Activated CD8-positive, alpha-beta memory T cell treated with anti-CD3 and anti-CD28 coated beads, Interleukin-2, amount 50 U/mL, for 1 hour (primary cell): ENCODE results near the gene GRK6.

ENCODE experiments used
- DNase-seq: peaks from one replicate; pipeline ENCODE4 v3.0.0-alpha.2; 2020; ENCODE audit errors: extremely low read depth

Gene GRK6

GRCh38 chr5:177439518-177440053 is 13.1 kb downstream of the GRK6 start:
- no peak for DNase-seq

DNA sequence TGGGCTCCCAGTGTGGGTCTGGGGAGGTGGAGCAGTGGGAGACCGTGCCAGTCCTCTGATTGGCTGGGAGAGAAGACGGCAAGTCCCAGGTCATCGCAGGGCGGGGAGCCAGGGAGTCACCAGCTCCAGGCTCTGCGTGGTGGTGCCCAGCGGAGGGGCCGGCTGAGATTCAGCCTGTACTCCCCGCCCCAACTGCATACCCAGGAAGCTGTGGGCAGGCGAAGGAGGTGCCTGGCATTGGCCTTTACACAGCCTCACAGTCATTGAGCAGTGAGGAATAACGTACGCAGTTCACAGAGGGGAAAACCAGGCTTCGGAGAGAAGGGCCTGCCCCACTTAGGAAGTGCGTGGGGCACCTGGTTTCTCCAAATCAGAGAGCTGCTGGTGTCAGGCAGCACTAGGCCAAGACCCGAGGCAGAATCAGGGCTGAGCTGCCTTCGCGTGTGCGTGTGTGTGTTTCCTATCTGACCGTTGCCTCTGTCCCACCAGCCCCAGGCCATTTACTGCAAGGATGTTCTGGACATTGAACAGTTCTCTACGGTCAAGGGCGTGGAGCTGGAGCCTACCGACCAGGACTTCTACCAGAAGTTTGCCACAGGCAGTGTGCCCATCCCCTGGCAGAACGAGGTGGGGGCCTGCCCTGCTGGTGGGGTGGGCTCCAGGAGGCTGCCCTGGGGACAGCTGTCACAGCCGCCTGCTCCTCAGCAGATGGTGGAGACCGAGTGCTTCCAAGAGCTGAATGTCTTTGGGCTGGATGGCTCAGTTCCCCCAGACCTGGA is 13.9 kb downstream of the GRK6 start:
- no peak for DNase-seq

DNA sequence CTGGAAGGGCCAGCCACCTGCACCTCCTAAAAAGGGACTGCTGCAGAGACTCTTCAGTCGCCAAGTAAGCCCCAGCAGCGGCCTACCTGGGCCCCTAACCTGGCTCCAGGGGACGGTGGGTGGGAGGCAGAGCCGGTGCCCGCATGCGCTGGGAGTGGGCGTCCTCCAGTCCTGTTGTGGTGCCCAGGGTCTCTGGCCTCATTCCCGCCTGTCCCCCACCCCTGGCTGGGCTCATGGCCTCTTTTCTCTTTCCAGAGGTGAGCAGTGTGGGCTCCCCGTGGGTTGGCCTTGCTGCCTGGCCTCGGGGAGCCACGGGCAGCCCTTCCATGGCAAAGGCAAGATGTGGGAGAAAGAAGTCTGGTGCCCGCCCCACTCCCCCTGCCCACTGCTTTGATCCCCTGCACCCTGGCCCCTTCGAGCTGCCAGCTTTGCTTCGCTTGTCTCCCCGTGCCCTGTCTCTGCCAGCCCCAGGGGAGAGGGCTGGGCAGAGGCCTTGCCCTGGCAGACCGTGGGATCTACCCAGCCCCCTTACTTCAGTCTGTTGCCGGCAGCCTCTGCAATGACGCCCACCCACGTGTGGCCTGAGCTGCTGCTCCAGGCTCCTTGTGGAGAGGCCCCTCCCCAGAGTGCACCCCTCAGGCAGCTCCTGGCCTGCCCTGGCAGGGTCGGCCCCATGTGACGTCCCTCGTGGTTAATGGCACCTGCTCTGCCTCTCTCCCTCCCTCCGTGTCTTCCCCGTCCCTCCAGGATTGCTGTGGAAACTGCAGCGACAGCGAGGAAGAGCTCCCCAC is 14.7 kb downstream of the GRK6 start:
- DNase-seq = no peak

GRCh38 chr5:177442066-177442826 is 15.8 kb downstream of the GRK6 start:
- no peak for DNase-seq

- DNase-seq = no peak
Measured at GRCh38 chr5:177443144-177443983, 16.9 kb downstream of the GRK6 start.

GRCh38 chr5:177444106-177445051 is 17.9 kb downstream of the GRK6 start:
- no peak for DNase-seq

- DNase-seq = no peak
Measured at GRCh38 chr5:177445052-177445916, 18.8 kb downstream of the GRK6 start.

GRCh38 chr5:177445917-177446199 is 19.4 kb downstream of the GRK6 start:
- DNase-seq = no peak

DNA sequence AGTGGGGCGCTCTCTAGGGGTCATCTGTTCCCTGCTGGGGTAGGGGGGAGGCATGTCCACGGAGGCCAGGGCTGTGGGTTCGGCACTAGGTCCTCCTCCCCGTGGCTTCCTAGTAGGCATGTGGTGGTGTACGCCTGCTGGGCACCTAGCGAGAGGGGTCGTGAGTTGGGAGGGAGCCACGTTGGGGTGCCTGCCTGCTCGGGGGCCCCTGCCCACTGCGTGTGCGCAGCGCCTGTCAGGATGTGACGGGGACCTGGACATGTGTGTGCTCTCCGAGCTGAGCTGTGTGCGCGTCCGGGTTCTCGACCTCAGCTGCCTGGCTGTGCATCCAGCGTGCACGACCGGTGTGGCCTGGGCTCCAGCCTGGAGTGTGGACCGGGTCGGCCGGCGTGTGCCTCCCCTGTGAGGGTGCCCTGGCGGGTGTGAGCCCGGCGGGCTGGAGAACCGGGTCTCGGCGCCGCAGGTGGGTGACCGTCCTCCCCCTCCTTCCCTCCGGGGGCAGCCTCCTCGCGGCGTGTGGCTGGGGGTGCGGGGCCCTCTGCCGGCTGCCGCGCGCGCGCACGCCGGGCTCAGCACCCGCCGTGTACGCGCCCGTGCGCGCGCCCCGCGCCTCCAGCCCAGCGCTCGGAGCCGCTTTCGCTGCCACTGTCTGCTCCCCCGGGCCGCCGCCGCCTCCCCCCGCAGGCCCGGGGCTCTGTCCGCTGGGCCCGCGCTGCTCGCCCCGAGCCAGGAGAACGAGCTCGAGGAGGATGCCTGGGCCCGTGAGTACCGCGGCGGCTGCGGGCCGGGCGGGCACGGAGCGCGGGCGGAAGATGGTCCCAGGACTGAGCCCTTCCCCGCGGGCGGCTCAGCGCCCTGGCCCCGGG is 20.0 kb downstream of the GRK6 start, which contains the start of gene PRR7:
Gene PRR7, plus strand, starts transcription at position 615 of the 866 bp plus-strand sequence. CDS start 8,254 bp downstream, outside the sequence.
- no peak for DNase-seq

DNA sequence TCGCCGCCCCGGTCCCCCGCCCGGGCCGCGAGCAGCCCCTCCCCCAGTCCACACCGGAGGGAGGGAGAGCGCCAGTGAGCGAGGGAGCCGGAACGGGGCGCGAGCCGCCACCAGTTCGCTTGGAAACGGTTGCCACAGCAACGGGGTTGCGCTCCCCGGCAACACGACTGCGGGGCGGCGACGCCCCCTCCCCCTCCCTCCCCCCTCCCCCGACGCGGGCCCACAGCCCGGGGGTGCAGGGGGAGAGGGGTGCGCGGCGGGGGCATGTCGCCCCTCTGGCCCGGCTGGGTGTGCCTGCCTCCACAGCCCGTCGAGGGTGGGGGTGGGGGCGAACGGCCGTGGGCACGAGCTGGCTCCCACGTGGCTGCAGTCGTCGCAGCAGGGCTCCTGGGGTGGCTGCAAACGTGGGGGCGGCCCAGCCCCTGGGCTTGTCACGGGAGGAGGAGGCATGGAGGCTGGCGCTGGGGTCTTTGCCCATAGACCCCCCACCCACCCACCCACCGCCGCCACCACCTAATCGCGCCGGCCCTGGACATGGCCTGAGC is 20.7 kb downstream of the GRK6 start:
- peak; percentile 56 for DNase-seq

GRCh38 chr5:177447611-177448243 is 21.3 kb downstream of the GRK6 start:
- no peak for DNase-seq

- no peak for DNase-seq
Measured at GRCh38 chr5:177448244-177448950, 21.9 kb downstream of the GRK6 start.

DNA sequence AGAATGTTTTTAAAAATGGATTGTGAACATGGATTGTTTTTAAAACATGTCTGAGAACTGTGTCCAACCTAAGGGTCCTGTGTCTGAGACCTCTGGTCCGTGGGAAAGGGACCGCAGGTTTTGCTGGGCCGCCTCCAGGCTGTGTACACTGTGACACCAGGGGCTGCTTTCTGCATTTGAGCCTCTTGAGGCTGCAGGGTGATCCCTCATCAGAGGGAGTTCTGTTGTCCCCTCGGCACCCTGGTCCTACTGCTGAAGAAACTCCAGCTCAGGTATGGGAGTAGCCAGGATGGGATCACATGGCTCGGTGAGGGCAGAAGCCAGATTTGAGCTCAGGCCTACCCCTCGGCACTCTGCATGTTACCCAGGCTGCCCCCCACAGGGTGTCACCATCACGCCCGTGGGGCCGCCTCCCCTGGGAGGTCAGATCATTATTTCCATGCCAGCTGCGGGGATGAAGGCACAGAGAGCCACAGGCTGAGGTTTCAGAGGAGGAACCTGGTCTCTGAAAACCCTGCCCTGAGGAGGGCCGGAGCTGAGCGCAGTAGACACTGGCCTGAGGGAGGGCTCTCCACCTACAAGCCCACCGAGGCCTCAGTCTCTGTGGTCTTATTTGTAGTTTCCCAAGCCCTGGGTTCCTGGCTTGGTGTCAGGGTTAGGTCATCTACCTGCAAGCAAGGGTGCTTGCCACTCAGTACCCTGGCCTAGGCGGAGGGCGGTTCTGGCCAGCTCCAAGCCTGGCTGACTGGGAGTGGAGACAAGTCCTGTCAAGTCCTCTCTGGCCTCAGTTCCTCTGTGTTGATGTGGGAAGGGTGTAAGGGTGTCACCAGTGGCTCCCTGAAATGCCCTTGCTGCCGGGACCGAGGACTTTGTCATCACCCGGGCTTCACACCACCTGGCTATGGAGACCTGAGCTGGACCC is 22.9 kb downstream of the GRK6 start:
- no peak for DNase-seq

DNA sequence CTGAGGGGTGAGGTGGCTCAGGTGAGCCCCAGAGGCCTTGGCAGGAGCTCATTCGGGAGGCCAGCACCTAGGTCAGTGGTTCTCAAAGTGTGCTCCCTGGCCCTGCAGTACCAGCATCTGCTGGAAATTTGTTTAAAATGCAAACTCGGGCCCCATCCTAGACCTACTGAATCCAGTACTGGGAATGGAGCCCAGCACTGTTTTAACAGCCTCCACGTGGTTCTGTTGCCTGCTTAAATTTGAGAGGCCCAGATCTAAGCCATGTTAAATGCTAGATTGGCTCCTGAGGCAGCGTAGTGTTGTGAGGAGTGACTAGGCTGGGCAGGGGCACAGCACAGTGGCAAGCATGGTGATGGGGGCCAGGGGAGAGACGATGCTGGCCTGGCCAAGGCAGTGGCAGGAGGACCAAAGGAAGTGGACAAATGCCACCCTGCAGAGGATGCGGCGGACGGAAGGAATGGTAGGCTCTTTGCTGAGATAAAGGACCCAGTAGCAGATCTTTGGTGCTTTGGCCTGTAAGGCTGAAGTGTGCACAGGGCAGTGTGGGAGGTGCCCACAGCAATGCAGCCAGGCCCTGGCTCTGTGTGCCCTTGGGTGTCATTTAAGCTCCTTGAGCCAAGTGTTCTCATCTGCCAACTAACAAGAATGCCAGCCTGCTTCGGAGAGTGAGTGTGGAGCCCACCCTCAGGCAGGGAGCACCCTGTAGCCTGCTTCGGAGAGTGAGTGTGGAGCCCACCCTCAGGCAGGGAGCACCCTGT is 24.4 kb downstream of the GRK6 start:
- no peak for DNase-seq
